ENCODE data around the gene GAS7.

The GAS7 gene

DNA sequence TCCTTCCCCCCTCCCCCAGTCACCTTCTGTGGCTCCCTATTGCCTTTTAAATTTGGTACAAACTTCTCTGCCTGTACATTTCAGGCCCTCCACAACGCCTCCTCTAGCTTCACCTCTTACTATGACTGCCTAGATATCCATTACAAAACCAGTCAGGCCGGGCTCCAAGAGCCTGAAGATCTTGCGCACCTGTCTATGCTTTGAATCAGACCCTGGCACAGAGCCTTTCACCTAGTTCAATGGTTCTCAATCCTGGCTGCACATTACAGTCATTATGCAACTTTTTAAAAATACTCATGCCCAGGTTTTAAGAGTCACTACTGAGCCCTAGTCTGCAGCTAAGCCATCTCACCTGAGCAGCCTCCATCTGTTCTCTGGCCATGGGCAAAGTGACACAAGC is 1.6 kb upstream of the GAS7 start:
- DNase-seq = no peak

DNA sequence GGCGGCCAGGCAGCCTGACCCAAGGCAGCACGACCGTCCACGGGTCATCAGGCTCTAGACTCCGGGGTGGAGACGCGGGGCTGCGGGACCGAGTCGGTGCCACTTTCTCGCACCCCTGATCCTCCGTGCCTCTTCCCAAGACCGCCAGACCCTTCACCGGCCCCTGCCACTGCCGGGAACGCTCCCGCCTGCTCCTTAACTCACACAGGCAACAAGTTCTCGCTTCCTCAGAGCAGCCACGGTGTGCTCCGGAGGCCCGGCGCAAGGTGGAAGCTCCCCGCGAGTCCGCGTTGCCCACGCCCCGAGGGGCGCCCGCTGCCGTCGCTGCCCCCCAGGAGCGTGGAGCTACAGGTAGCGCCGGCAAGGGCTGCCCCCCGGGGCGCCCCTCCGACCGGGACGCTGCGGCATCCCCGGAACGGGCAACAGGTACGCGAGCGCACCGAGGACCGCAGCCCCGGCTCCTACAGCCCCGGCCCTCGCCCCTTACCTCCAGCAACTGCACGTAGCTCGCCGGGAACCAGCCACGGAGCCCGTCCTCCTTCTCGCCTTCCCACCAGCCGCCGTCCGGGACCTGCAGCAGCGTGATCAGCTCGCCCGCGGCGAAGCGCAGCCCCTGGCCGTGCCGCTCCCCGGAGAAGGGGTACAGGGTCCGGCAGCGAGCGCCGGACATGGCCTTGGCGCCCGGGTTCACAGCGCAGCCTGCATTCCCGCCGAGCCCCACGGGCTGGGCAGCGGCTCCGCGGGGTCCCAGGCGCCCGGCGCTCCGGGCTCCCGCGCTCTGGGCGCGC is 491 bp downstream of the GAS7 start:
- DNase-seq = no peak

DNA sequence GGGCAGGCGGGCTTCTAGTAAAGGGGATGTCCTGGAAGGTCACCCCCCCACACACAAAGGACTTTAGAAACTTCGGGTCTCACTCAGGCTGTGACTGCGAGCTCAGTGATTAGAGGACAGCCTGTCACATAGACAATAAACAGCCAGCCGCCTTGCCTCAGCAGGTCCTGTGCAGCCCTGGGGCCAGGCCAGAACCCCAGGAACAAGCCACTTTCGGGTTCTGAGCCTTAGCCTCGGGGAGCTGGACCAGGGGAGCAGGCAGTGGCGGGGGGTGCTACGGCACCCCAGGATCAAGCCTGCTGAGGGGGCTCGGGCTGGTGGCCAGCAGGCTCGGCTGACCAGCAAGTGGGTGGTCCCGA is 1.1 kb downstream of the GAS7 start:
- DNase-seq = no peak

DNA sequence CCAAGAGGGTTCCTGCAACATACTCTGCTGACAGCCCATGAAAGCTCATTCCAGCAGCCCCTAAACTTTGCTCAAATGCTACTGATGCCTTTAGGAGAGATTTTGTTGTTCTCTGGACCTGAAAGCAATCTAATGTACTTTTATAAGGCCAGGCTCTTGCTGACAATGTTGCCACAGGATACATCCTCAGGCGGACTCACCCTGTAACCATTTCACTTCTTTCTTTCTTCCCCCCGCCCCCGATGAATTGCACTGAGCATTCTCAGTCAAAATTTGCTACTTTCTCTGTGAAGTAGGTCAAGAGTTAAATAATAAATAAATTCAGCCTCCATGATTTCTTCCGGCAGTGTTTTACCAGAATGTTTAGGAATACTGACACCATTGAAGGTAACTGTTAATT is 1.5 kb downstream of the GAS7 start:
- no peak for DNase-seq

DNA sequence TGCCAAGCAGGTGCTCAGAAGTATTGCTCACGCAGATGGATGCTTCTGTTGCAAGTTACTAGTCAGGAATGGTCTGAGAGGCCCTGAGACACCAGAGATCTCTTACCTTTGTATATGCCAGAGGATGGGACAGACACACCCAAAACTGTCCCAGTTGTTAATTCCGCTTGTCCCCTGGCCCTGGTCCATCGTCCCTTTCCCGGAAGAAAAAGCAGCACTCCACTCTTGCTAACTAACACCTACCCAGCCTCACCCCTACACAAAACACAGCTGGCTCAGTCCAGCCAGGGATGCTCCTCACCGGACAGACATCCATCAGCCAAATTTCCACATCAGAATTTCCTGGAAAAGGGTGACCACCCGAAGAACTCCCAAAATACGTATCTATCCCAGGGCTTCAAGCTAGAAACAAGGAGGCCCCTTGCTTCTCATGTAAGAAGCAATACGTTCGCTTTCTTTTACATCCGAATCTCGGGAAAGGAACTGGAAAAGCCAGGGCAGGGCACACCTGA is 2.0 kb downstream of the GAS7 start:
- DNase-seq = no peak

DNA sequence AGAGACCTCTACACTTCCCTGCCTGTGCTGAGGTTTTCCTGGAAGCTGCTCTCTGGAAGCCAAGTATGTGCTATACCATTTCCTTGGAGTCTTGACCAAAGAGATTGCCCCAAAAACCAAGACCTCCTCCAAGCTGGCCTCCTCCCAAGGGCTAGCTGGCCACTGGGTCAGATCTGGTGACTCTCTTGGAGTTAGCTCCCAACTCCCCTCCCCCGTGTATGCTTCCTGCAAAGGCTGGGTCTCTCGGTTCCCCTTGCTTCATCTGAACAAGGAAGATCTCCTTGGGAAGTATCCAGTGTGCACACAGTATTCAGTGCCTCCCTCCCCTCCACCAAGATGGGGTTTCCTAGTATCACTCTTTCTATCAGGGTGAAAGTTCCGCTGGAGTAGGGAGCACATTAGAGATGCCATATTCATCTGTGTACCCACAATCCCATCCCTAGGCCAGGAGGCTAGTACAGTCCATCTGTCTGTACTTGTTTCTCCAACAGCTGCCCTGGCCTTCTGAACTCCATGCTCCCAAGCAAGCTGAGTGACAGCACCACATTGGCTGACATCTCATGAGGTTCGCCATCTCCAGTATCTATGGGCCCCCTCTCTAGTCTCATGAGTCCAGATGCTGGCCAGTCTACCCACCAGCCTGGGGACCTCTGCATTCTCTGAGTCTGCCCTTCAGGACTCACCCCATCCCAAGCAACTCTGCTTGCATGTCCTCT is 3.2 kb downstream of the GAS7 start:
- DNase-seq = no peak

DNA sequence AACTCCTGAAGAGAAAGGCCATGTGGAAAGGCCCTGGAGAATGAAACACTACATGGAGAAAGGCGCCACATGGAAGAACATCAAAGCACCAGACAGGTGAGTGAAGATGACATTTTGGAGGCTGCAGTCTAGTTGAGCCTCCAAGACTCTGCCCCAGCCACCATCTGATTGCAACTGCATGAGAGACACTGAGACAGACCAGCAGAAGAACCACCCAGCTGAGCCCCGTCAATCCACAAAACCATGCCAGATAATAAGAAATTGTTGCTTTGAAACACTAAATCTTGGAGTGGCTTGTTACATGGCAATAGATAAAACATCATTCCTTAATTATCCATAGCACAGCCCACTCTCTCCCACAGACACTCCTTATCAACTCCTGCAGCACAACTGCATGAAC is 4.8 kb downstream of the GAS7 start:
- no peak for DNase-seq

DNA sequence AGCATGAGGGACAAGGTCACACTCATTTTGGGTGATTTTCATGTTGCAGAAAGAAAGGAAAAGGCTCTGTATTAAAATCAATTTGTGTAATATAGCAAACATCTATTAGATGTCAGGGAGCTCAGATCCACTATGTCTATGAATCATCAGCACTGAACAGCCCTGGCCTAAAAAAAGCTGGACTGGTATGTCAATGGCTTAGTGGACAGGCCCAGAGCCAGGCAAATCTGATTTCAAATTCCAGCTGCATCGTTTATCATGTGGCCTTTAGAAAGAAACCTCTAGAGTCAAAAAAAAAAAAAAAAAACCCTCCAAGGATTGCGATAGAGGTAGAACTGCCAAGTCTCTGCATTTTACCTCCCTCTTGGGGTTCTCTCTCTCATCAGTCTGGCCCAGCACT is 5.4 kb downstream of the GAS7 start:
- no peak for DNase-seq

DNA sequence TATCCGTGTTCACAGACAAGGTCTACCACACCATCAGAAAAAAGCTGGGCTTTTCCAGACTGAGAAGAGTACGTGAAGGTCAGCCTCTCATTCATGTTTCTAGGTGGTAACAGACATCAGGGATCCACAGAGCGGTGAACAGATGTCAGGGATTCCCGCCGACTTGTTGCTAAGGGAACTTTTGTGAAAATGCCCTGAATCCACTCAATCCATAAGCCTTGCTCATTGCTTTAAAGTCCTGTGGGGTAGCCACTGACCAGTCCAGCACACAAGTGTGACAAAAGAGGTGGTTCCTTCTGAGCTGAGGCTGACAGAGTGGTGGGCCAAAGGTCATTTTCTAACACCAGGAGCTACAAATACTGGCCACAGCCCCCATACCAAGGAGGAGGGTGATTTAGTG is 5.9 kb downstream of the GAS7 start:
- no peak for DNase-seq

DNA sequence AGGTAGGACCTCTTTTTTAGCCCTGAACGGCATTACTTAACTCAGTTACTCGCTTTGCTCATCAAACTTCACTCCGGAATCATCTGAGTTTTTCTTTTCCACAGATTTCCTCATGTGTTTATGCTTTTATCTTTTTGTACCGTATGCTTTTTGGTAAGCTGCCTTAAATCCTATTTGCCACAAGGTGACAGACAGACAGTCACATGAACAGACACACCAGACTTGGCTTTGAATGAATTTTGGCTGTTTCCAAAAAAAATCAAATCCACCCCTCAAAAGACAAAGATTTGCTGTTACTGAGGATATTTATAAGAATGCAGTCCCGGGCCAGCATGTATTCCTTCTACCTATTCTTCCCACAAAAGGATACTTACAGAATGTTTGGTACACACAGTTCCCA is 10.9 kb downstream of the GAS7 start:
- DNase-seq = no peak

DNA sequence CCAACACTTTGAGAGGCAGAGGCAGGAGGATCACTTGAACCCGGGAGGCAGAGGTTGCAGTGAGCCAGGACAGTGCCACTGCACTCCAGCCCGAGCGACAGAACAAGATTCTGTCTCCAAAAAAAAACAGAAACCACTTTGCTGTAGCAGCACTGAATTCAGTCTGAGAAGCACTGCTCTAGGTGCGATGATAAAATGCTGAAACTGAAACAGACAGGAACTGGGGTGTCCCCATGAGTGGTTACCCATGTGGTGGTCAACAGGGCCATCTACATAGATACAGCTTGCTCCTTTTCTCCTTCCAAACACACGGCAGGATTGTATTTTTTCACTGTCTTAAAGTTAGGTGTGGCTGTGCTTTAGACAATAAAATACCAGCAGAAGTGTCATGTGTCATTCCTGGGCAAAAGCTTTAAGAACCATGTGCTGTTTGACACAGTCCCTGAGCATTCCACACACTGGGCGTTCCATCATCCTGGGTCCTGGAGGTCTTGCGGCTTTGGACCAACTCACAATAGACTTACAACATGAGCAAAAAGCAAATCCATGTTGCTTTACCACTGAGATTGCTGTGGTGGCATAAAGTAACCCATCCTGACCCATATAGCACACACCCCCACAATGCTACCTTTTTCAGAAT is 11.5 kb downstream of the GAS7 start:
- DNase-seq = no peak

DNA sequence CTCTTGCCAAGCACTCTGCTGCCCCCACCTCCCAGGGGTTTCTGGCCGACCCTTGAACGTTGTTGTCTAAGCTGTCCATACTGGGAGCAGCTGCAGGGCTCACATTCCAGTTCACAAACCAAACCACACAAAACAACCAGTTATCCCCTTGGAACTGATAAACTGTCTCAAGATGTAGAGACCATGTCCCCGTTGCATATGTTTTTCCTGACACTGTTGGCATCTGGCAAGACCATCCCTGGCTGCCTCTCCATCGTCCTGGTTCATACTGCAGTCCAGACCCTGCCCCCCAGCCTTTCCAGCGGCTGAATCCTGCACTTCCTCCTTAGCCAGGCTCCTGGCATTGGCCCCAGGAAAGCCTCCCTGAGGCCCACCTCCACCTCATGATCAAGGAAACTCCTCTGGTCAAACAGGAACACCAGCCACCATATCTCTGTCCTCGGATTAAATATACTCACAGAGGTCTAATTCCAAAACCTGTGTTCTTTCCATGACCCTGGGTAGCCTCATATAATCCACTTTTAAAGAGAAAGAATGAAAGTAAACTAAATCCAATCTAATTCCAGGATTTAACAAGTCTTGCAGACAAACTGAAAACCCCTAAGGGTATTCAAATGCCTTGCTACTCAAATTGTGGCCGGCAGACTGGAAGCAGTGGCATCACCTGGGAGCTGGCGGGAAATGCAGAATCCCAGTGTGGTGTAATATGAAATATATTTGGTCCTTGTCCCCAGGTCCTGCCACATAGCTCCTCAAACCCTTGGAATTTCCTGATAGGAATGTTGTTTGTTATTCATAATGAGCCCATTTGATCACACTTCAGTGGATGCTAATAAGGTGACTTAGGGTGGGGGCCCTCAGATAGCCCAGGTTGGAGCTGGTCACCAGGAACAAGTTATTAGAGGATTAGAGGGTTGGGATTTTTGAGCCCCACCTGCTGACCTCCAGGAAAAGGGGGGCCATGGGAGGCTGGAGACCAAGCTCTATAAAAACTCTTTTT is 14.2 kb downstream of the GAS7 start:
- DNase-seq = no peak

DNA sequence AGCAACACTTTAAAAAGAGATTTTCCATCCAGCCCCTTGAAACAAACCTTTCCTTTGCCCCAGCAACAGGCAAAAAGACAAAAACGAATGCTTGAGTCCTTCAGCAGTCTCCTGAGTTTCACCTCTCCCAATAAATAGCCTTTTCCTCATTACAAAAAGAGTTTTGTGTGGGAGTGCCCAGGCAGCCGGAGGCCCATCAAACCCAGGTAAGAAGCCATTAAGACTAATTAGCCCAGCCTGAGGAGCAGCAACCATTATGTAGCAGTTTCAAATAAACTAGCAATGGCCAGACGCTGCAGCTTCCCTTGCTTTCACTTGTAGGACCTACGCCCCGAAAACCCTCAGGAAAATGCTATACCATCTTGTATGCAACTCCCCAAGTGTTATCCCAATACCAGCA is 15.6 kb downstream of the GAS7 start:
- no peak for DNase-seq

DNA sequence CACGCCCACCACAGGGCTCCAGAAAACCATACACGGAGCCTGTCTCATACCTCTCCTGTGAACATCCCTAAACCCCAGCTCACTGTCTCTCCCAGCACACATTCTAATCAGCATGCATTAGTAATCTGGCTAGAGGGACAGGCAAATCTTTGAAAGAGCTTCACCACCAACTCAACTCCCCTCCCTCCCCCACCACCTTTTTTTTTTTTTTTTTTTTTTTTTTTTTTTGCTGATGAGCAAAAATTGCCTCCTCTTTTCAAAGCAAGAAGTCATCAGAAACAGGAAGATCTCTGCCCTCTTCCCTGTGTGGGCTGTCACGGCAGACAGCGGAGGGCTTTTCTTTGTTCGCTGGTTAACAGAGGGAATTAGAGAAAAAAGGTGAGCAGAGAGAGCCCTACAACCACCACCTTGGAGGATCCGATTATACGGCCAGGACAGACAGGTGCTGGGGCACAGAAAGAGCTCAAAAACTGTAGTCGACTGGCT is 19.9 kb downstream of the GAS7 start:
- DNase-seq = no peak

DNA sequence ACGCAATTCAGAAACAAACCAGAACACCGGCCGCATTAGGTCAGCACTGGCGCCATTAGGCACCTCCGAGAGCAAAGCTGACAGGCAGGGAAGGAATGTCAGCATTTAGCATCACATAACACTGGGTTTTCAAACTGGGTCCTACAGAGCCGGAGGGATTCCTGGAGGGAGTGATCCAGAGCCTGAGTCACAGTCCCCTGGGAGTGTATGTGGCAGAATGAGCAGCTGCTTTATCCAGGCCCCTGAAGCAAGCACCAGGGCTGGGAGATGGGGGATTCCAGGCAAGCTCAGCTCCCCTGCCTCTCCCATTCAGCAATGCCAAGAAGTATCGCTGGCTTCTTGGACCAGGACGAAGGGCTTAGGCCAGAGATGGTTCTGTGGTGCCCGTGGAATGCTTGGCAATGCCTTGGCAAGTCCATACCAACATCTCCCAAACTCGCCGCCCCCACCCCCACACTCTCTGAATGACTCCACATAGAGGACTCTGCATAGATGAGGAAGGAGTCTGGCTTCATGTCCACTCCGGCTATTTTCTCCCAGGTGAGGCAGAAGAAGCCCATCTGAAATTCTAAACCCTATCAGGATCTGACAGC is 20.4 kb downstream of the GAS7 start:
- DNase-seq = no peak

DNA sequence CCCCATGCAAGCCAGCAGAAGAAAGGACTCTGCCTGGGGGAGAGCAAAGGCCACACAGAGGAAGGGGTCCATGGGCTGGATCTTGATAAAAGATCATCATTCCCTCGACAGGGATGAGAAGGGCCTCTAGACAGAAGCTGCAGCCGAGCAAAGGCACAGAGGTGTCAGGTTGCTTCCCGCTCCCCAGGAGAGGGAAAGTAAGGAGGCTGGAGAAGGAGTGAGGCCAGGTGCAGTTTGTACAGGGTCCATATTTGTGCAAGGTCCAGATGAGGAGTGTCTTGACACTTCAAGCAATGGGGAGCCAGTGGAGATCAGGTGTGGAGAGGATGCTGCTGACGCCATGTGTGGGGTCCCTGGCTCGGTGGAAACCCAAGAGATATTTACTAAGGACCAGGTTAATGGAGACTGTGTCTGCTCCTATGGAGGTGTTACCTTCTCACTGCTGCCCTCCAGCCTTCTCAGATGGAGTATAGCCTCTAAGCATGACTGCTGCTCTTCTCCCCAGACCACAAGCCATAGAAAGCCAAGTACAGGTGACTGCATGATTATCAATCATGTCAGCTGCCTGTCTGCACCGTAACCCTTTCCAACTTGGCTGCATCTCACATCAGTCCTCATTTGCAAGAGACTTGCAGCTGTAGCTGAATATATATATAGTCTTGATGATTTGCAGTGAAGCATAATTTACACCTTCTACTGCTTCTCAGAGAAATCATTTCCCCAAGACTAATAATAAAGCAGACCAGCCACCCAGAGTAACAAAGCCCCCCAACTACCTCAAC is 21.1 kb downstream of the GAS7 start:
- no peak for DNase-seq

DNA sequence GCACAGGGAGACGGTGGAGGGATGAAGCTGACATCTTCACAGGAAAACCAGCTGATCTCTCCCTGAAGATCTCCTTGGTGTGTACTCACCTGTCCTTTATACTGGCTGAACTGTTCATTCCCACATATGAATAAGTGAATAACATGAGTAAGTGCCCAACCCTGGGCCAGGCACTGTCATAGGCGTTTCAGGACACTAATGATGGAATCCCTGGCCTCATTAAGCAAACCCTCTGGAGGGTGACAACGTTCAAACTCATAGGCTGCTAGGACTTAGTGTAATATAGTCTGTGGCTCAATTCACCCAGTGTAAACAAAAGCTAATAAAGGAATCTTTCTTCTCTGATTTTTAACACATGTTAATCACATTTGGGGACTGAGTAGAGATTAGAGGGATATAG is 24.5 kb downstream of the GAS7 start:
- DNase-seq = no peak

DNA sequence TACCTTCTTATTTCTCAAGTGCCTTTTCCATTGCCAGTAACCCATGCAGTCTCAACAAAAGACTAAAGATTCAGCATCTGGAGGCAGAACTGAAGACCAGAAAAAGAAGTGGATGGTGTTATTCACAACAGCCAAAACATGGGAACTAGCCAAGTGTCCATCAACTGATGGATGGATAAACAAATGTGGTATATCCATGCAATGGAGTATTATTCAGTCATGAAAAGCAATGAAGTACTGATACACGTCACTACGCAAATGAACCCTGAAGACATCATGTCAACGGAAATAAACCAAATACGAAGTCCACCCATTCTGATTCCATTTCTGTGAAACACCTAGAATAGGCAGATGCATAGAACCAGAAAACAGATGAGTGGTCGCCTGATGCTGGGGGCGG is 25.6 kb downstream of the GAS7 start:
- no peak for DNase-seq

DNA sequence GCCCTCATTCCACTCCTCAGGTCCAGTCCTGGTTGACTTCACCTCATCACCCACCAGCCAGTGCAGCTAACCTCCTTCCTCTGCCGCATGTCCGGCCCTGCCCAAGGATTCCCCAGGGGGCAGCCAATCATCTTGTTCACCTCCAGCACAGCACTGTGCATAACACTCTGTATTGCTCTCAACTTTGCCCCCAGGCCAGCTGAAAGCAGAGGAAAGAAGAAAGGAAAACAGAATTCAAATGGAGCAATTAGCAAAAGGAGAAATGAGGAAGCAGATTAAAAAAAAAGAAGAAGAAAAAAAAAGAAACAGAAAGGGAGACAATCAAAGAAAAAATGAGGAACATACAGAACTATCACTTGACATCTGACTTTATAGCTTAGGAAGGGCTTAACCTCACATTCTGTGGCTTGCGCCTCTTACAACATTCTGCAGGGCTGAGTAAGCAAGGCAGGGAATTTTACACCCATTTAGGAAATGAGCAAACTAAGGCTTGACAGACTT is 26.1 kb downstream of the GAS7 start:
- DNase-seq = no peak

DNA sequence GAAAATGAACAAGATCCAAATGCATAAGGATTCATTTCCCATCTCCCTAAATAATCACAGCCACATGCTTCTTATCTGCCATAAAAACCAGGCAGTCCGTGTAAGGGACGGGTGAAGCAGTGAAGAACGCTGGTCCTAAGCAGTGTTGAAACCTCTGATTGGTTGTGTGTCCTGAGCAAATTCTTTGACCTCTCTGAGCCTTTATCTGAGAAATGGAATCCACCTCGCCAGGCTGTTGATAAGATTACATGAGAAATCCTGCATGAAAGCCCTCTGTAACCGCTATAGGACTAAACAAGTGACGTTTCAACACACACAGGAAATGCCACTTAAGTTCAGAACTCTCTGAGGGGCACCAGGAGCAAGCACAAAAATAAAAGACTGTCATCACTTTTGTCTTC is 26.8 kb downstream of the GAS7 start:
- DNase-seq = no peak

DNA sequence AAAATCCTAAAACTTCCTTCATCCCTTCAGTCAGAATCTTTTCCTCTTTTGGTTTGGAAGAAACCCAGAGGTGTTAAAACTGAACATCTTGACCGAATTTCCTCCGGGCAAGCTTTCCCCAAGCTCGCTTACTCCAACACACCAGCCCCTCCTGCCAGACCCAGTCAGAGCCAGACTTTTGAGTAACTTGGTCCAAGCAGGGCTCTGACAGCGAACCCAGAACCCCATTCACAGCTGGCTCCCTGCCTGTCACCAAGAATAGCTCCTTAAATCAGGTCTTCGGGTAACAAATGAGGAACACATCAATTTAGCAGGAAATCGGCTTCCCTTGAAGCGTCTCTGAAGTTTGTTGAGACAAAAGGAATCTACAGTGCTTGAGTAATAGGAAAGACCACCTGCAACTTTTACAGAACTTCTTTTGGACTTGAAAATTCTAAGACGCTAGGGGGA is 27.3 kb downstream of the GAS7 start:
- DNase-seq = no peak

Measured in NK-92 treated with Interleukin-12 subunit alpha and Interleukin-12 subunit beta, amount 100 ng/mL, for 24 hours (cell line).